IMR-90 (cell line): ENCODE measurements around the gene PPP1R9A. TPM values are rescaled to one million over a fixed set of nuclear protein-coding genes. Genes with fewer than 3 reads are reported as not detected.

Source experiments
- ATAC-seq: fragments of 200-7000 bp; cut with Tn5 transposase; 2 replicates; pipeline ENCODE4 v1.9.1; 2020; ENCODE audit warnings: low read depth, mild to moderate bottlenecking, moderate library complexity
- BruUV-seq: library from RNA; stranded (reverse); fragments of 400-500 nt; replicated peaks from 2 replicates; lab custom pipeline; 2021; lab: Mats Ljungman, UMichigan
- CTCF ChIA-PET: fragments of 300-600 bp; formaldehyde crosslinking; extraction: SDS; loops from one replicate; lab custom pipeline; 2021; ENCODE audit warnings: antibody characterized with exemption; lab: Yijun Ruan, JAX
- POLR2A ChIA-PET: fragments of 300-600 bp; sonication (Branson Sonifier 250); formaldehyde crosslinking; loops from one replicate; lab custom pipeline; 2022; ENCODE audit warnings: antibody characterized with exemption; ENCODE audit not compliant: unreplicated experiment; lab: Charles Lee
- DNase-seq: peaks from one replicate; pipeline ENCODE4 v3.0.0; 2013
- H2AFZ ChIP-seq: replicated peaks from 2 replicates; pipeline ENCODE3; 2013; ENCODE audit warnings: low read length, mild to moderate bottlenecking; ENCODE audit not compliant: poor library complexity
- H2AK5ac ChIP-seq: 2 replicates; pipeline ENCODE4 v1.6.1; 2013; ENCODE audit warnings: low read depth, low read length, inconsistent platforms
- H2AK9ac ChIP-seq: replicated peaks from 2 replicates; pipeline ENCODE3; 2013; ENCODE audit warnings: mild to moderate bottlenecking, low read depth, low read length, moderate library complexity; ENCODE audit not compliant: poor library complexity
- H2BK120ac ChIP-seq: 2 replicates; pipeline ENCODE4 v1.6.1; 2013; ENCODE audit warnings: low read depth, low read length, inconsistent platforms
- H2BK15ac ChIP-seq: 3 replicates; pipeline ENCODE4 v1.6.1; 2013; ENCODE audit warnings: low read depth, low read length, inconsistent platforms
- H2BK20ac ChIP-seq: 2 replicates; pipeline ENCODE4 v1.6.1; 2013; ENCODE audit warnings: low read depth, mild to moderate bottlenecking, inconsistent platforms, low read length, moderate library complexity
- H2BK5ac ChIP-seq: 2 replicates; pipeline ENCODE4 v1.6.1; 2013; ENCODE audit warnings: mild to moderate bottlenecking, low read depth, low read length, inconsistent platforms; ENCODE audit not compliant: poor library complexity, severe bottlenecking
- H3K14ac ChIP-seq: replicated peaks from 2 replicates; pipeline ENCODE4 v1.6.1; 2013; ENCODE audit warnings: low read depth, low read length, inconsistent platforms
- H3K18ac ChIP-seq: 2 replicates; pipeline ENCODE4 v1.6.1; 2013; ENCODE audit warnings: low read depth, low read length, control low read depth
- H3K23ac ChIP-seq: 2 replicates; pipeline ENCODE4 v1.6.1; 2013; ENCODE audit warnings: low read depth, low read length, inconsistent platforms
- H3K27ac ChIP-seq: 2 replicates; pipeline ENCODE4 v1.5.1; 2013; ENCODE audit warnings: mild to moderate bottlenecking, control low read depth, low read length; ENCODE audit not compliant: insufficient read depth
- H3K27me3 ChIP-seq: 2 replicates; pipeline ENCODE4 v1.6.1; 2013; ENCODE audit warnings: low read length; ENCODE audit not compliant: control insufficient read depth, insufficient read depth
- H3K36me3 ChIP-seq: 2 replicates; pipeline ENCODE4 v1.6.1; 2013; ENCODE audit warnings: low read length, mixed read lengths; ENCODE audit not compliant: control insufficient read depth, insufficient read depth
- H3K4ac ChIP-seq: 2 replicates; pipeline ENCODE4 v1.6.1; 2013; ENCODE audit warnings: low read depth, low read length, inconsistent platforms
- H3K4me1 ChIP-seq: 2 replicates; pipeline ENCODE4 v1.6.1; 2013; ENCODE audit warnings: low read length, mixed read lengths; ENCODE audit not compliant: control insufficient read depth, insufficient read depth
- H3K4me2 ChIP-seq: 2 replicates; pipeline ENCODE4 v1.6.1; 2013; ENCODE audit warnings: low read depth, mild to moderate bottlenecking, control low read depth, low read length, moderate library complexity
- H3K4me3 ChIP-seq: 2 replicates; pipeline ENCODE4 v1.5.1; 2013; ENCODE audit warnings: low read depth, mild to moderate bottlenecking, control low read depth, low read length, moderate library complexity; ENCODE audit not compliant: insufficient read depth
- H3K56ac ChIP-seq: 2 replicates; pipeline ENCODE4 v1.6.1; 2013; ENCODE audit warnings: low read length, inconsistent platforms; ENCODE audit not compliant: insufficient read depth; ENCODE audit errors: extremely low read depth
- H3K79me1 ChIP-seq, 2 experiments: 2 replicates each; pipeline ENCODE4 v1.6.1; 2013; ENCODE audit warnings: low read length in 2 of 2, inconsistent platforms in 1 of 2, low read depth in 1 of 2
- H3K9ac ChIP-seq: 2 replicates; pipeline ENCODE4 v1.6.1; 2013; ENCODE audit warnings: low read depth, low read length, control low read depth
- H3K9me1 ChIP-seq: 2 replicates; pipeline ENCODE4 v1.6.1; 2013; ENCODE audit warnings: low read length, inconsistent platforms; ENCODE audit not compliant: insufficient read depth
- H3K9me3 ChIP-seq: 2 replicates; pipeline ENCODE4 v1.6.1; 2013; ENCODE audit warnings: low read length; ENCODE audit not compliant: control insufficient read depth, insufficient read depth
- H4K20me1 ChIP-seq: 2 replicates; pipeline ENCODE4 v1.6.1; 2013; ENCODE audit warnings: low read length, inconsistent platforms; ENCODE audit not compliant: insufficient read depth
- H4K5ac ChIP-seq: 2 replicates; pipeline ENCODE4 v1.6.1; 2013; ENCODE audit warnings: mild to moderate bottlenecking, low read depth, low read length, control low read depth
- H4K8ac ChIP-seq, 2 experiments: 2 replicates each; pipeline ENCODE4 v1.6.1; 2013; ENCODE audit warnings: low read depth in 2 of 2, low read length in 2 of 2, control low read depth in 1 of 2, inconsistent platforms in 1 of 2
- H4K91ac ChIP-seq: 2 replicates; pipeline ENCODE4 v1.6.1; 2013; ENCODE audit warnings: low read depth, low read length, inconsistent platforms; ENCODE audit not compliant: insufficient read depth
- BHLHE40 ChIP-seq: fragments of 150-350 bp; IDR thresholded peaks from 2 replicates; pipeline ENCODE4 v1.6.1; 2016; ENCODE audit warnings: mild to moderate bottlenecking, low read depth, low read length
- WGBS, 2 experiments: methylation state at CpG; one replicate each; pipeline versions ENCODE4 v1.1.5 to v1.1.7; 2013; ENCODE audit warnings: missing lambda C conversion rate in 2 of 2; ENCODE audit not compliant: insufficient read length in 1 of 2; ENCODE audit errors: extremely low coverage in 2 of 2; 5-methylcytosine and 5-hydroxymethylcytosine counted together
- dilution Hi-C: fragments of 300-500 bp; cut with HindIII; formaldehyde crosslinking; loops from one replicate; pipeline ENCODE4 v1.14.3; 2018; ENCODE audit warnings: low sequenced_read_pairs; ENCODE audit not compliant: unreplicated experiment
- in situ Hi-C: fragments of 300-500 bp; cut with MboI; formaldehyde crosslinking; loops from 3 replicates; pipeline ENCODE4 v1.14.3; 2019; ENCODE audit warnings: low sequenced_read_pairs, inconsistent platforms, mixed read lengths
- intact Hi-C: fragments of 100-400 bp; cut with micrococcal nuclease; formaldehyde crosslinking; loops from 2 replicates; pipeline ENCODE4 v1.10.0; 2022
- microRNA-seq, 2 experiments: library from miRNA; stranded (forward) in 1 of 2; unstranded in 1 of 2; fragments of 10-50 nt in 1 of 2; fragments of <30 nt in 1 of 2; gene quantifications in 1 of 2; microRNA quantifications in 1 of 2; one replicate each; pipeline versions ENCODE3 to v1.1.0; 2013 to 2020; ENCODE audit not compliant: insufficient read depth in 1 of 2, insufficient read length in 1 of 2, unreplicated experiment in 1 of 2
- polyA plus RNA-seq, 3 experiments: library from polyadenylated mRNA; depleted of rRNA; stranded (reverse); fragments of >200 nt; gene quantifications; 2 replicates each; pipeline ENCODE4 v1.2.3, GENCODE V29; 2012; ENCODE audit warnings: low replicate concordance in 1 of 3
- small RNA-seq, 5 experiments: library from RNA; depleted of rRNA; stranded (forward); fragments of <200 nt; gene quantifications; one replicate each; pipeline ENCODE3, GENCODE V24; 2012
- total RNA-seq: library from RNA; depleted of rRNA; stranded (reverse); fragments of >200 nt; gene quantifications from 2 replicates; pipeline ENCODE4 v1.2.3, GENCODE V29; 2012

PPP1R9A gene
- total and polyA plus RNA-seq, 2 of the 4 experiments (the other 2 are of a cell fraction) = not detected

DNA sequence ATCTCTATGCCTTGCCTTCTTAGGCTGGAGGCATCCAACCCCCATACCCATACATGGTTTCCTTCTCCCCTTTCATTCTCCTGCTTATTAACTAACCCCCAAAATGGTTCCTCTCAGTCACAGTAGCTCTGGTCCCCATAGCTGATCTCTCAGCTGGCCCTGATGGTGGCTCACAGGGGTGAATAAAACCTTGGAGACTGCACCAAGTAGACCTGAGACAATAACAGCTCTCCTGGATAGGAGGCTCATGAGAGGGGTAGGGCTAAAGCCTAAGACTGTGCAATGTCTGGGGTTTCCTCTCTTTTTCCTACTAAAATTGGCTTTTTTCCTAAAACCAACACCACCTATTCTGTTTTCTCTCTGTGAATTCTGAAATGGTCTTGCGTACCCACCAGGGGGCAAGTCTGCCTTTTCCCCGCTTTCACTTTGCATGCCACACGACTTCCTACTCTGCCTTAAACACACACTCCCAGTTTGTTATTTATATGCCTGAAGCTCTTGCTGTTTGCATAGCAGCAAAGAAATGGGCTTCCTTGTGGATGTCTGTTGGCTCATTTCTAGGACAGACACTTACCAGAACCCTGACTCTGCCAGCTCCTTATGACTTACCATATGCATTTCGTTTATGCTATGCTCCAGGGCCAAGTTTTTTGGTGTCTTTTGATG, 435.4 kb downstream of the PPP1R9A start:
- Histone ChIP-seq H3K27ac (no peak overlapping the region), H4K20me1 (no peaks in the 10 kb centered on the region), H2BK5ac (no peak overlapping the region), H3K56ac (no peak overlapping the region), H4K5ac (no peak overlapping the region), H3K79me1 (no peaks in the 10 kb centered on the region), H3K27me3 (no peaks in the 10 kb centered on the region), H2AFZ (no peak overlapping the region), H4K8ac (no peak overlapping the region), H2BK120ac (no peak overlapping the region), H3K4ac (no peak overlapping the region), H2BK20ac (no peak overlapping the region), H3K4me1 (no peaks in the 10 kb centered on the region), H2AK9ac (no peak overlapping the region), H3K9ac (no peak overlapping the region), H3K14ac (no peak overlapping the region), H3K4me2 (no peak overlapping the region), H4K91ac (no peak overlapping the region), H3K4me3 (no peak overlapping the region), H3K23ac (no peak overlapping the region), H2AK5ac (no peak overlapping the region), H3K9me1 (no peaks in the 10 kb centered on the region), H3K9me3 (no peaks in the 10 kb centered on the region), H2BK15ac (no peak overlapping the region), H3K36me3 (no peaks in the 10 kb centered on the region), H3K18ac (no peak overlapping the region)
- POLR2A ChIA-PET = no interaction called here
- in situ Hi-C loops = no loop called here
- no TSS peak for BruUV-seq
- CTCF ChIA-PET = no interaction called here
- TF ChIP-seq BHLHE40 = no peak
- dilution Hi-C loops = no loop called here
- intact Hi-C loops = no loop called here
- no peak for ATAC-seq
- no peak for DNase-seq
- 67% methylated on average over 1 of the region's 4 CpGs; no CpG with 5 or more reads in 1 of the 2 experiments for WGBS, 2 experiments

Small RNA genes lying within 50 kb of the gene (microRNA-seq; reads per million reads assigned to microRNA genes)
- gene AC002429.1 (ENCODE audit: insufficient read depth, insufficient read length) (not detected), gene HINT1P2 (ENCODE audit: insufficient read depth, insufficient read length) (not detected), gene RNU4-16P (ENCODE audit: insufficient read depth, insufficient read length) (not detected)

Small RNA genes lying within 50 kb of the gene (small RNA-seq; reads per million reads assigned to genes)
- gene AC002429.1 = 0 reads per million in 5 experiments
- 0 reads per million in 5 experiments for gene HINT1P2
- gene RNU4-16P = 0 reads per million in 5 experiments
